ENCODE results near the gene MOV10L1. TPM values are rescaled to one million over a fixed set of nuclear protein-coding genes. Genes with fewer than 3 reads are reported as not detected.

MOV10L1 gene
- 0.22 TPM for total RNA-seq
- long read RNA-seq: 0 reads

- DNase-seq (no peak), ATAC-seq (no peak)
- intact Hi-C loops (cut with micrococcal nuclease): no loop called here
Observed at GRCh38 chr22:50089682-50090411, at the start of gene MOV10L1. TSS of gene MOV10L1 (plus strand) at chr22:50090006. CDS start at chr22:50090089, 83 bp downstream.

- DNase-seq: no peak
- no peak for ATAC-seq
- intact Hi-C loops (cut with micrococcal nuclease): no loop called here
Observed at GRCh38 chr22:50040717-50041116, 49.1 kb upstream of the MOV10L1 start.

DNA sequence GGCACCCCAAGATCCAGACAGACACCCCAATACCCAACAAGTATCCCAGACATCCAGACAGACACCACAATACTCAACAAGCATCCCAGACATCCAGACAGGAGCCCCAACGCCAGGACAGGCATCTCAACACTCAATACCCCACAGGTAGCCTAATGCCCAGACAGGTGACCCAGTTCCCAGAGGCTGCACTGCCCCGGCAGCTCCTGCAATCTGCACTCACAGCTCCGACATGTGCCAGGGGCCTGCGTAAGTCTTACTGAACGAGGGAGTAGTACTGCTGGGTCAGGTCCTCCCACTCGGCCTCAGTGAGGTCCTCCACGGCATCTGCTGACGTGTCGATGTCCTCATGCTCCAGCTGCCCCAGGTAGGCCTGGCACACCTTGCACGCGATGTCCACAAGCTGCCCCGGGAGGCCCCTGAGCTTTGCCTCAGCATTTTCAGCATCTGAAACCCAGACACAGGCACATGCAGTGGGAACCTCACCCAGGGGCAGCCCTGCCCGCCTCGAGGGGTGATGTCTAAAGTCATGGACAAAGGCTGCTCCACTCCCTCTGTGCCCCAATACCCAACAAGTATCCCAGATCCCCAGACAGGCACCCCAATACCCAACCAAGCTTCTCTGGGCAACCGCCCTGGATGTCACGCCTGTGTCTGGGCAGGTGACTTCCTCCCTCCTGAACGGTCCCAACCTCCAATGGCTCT, 48.3 kb upstream of the MOV10L1 start:
- DNase-seq: no peak
- intact Hi-C loops (cut with micrococcal nuclease): no loop called here
- ATAC-seq: no peak

DNA sequence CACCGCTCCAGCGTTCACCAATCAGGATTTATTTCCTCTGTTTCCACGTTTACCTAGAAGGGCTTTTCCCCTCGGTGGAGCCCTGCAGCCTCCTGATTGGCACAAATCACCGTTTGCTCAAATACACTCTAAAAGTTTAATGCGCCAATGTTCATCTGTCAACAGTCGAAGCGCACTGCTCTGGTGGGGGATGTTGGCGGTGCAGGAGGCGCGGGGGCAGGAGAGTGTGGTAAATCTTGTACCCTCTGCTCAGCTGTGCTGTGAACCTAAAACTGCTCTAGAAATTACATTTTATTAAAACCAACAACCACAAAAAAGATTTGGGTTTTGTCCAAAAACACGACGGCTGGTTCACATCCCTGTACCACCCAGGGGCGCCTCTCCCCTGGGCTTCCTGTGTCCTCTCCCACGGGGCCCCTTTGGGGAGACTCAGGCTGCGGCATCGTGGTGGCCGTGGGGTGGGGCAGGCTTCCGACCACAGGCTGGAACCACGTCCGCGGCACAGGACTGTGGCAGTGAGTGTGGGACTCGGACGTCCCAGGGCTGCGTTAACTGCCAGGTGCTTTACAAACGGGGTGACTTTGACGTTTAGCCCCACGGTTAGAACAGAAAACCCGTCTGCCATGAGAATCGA, 45.2 kb upstream of the MOV10L1 start:
- intact Hi-C loops (cut with micrococcal nuclease): no loop called here
- DNase-seq (no peak), ATAC-seq (no peak)

GRCh38 chr22:50045211-50046018, 44.4 kb upstream of the MOV10L1 start:
- DNase-seq (no peak), ATAC-seq (no peak)
- intact Hi-C loops (cut with micrococcal nuclease): no loop called here

DNA sequence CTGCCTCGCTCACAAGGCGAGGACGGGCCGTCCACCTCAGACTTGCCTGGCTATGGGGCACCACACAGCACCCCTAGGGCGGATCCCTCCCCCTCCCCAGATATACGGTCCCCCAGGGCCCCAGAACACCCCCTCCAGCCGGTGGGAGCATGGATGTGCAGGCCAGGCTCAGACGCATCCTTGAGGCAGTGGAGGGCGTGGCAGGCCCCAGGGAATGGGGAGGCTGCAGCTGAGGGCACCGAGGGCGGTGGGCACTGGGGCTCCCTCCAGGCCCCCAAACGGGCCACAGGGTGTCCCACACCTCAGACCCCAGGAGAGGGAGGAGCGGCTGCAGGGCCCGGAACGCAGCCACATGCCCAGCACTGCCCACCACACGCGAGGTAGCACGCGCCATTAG, 43.8 kb upstream of the MOV10L1 start:
- ATAC-seq: no peak
- intact Hi-C loops (cut with micrococcal nuclease): no loop called here
- no peak for DNase-seq

GRCh38 chr22:50046481-50047245, 43.1 kb upstream of the MOV10L1 start:
- ATAC-seq (no peak), DNase-seq (no peak)
- intact Hi-C loops (cut with micrococcal nuclease): no loop called here

DNA sequence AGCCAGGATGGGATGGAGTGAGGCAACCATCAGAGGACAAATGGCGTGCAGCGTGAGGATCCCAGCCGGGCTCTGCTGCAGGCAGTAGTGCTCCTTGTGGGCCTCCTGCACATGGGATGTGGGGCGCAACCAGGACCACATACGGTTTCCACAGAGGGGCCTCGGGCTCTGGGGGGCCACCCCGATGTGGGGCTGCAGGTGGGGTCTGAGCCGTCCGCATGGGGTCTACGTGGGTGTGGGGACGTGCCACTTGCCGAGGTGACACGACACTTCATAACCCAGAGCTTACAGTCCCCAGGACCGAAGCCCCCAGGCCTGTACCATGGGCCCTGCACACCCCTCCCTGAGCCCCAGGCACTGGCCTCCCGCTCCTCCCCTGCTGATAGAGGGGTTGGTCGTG, 42.5 kb upstream of the MOV10L1 start:
- intact Hi-C loops (cut with micrococcal nuclease): no loop called here
- ATAC-seq (no peak), DNase-seq (no peak)

- intact Hi-C loops (cut with micrococcal nuclease): no loop called here
- ATAC-seq (no peak), DNase-seq (no peak)
Observed at GRCh38 chr22:50048061-50048765, 41.6 kb upstream of the MOV10L1 start.

- ATAC-seq (no peak), DNase-seq (no peak)
- intact Hi-C loops (cut with micrococcal nuclease): no loop called here
Observed at GRCh38 chr22:50048836-50049235, 41.0 kb upstream of the MOV10L1 start.

GRCh38 chr22:50049299-50050195, 40.3 kb upstream of the MOV10L1 start:
- ATAC-seq (no peak), DNase-seq (no peak)
- intact Hi-C loops (cut with micrococcal nuclease): no loop called here

GRCh38 chr22:50051930-50052329, 37.9 kb upstream of the MOV10L1 start:
- intact Hi-C loops (cut with micrococcal nuclease): no loop called here
- DNase-seq (peak; percentile 15), ATAC-seq (no peak)

DNA sequence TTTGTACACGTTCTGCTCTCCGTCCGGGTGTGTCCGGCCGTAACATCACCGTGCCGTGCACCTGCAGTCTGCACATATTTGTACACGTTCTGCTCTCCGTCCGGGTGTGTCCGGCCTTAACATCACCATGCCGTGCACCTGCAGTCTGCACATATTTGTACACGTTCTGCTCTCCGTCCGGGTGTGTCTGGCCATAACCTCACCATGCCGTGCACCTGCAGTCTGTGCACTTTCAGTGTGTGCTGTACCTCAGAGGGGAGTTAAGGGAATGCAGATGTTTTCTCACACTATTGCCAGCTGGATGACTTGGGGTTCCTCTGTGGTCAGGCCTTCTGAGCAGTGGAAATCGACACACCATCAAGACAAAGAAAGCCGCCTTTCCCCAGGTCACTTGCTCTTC, 35.9 kb upstream of the MOV10L1 start:
- no peak for ATAC-seq
- no peak for DNase-seq
- intact Hi-C loops (cut with micrococcal nuclease): no loop called here

DNA sequence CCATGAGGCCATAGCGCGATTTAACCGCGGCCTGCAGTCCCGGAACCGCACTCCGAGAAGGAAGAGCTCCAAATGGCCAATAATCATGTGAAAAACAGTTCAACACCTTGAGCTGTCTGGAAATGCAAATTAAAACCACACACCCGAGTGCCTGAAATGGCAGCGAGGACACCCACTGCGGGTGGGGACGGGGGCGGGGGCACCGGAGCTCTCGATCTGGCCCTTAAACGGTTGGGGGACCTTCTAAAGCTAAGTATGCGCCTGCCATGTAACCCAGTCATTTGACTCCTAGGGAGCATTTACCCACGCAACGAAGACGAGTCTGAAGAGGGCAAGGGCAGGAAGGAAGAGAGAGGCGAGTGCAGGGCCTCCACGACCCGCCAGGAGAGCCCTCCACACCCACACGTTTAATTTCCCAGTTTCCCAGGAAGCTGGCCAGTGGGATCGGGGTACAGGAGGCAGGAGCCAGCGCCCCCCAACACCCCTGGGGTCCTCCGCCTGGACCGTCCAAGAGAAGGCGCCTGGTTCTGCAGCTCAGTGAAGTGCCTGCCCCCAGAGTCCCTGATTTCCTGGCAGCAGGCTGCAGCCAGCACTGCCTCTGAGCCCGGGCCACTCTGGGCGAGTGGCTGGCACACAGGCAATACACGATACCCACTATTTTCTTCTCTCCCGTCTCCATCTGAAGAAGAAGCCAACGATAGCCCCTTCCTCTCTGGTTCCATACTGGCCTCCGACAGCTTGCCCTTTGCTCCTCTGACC, 33.4 kb upstream of the MOV10L1 start:
- intact Hi-C loops (cut with micrococcal nuclease): no loop called here
- DNase-seq (no peak), ATAC-seq (no peak)

DNA sequence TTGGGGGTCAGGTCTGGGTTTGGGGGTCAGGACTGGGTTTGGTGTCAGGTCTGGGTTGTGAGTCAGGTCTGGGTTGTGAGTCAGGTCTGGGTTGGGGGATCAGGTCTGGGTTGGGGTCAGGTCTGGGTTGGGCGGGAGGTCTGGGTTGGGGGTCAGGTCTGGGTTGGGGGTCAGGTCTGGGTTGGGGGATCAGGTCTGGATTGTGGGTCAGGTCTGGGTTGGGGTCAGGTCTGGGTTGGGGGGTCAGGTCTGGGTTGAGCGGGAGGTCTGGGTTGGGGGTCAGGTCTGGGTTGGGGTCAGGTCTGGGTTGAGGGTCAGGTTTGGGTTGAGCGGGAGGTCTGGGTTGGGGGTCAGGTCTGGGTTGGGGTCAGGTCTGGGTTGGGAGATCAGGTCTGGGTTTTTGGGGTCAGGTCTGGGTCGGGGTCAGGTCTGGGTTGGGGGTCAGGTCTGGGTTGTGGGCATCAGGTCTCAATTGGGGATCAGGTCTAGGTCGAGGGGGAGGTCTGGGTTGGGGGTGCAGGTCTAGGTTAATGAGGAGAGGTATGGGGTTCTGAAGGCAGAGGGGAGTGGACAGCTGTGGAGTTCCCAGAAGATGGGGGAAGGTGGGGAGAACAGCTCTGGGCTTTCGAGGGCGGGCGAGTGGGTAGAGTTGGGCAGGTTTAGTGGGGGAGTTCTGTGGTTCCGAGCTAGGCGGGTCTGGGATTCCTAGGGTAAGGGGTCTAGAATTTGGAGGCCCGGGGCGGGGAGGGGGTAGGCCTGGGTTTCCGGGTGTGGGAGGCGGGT, 32.3 kb upstream of the MOV10L1 start:
- DNase-seq: peak; percentile 22
- no peak for ATAC-seq
- intact Hi-C loops (cut with micrococcal nuclease): no loop called here
